HG03039 (cell line): Measurements from ENCODE around the gene DYNC1H1.

Experiments
- ATAC-seq: cut with Tn5 transposase; IDR thresholded peaks from one replicate; pipeline ENCODE4 v1.9.1; 2021; ENCODE audit warnings: mild to moderate bottlenecking, moderate library complexity; ENCODE audit not compliant: unreplicated experiment

The DYNC1H1 gene

GRCh38 chr14:102086972-102087761 is 122.8 kb downstream of the DYNC1H1 start, which contains the start of gene HSP90AA1:
Gene HSP90AA1, minus strand, starts transcription at chr14:102087044. Its CDS starts 666 bp downstream, at chr14:102086378.
- peak; percentile 71 for ATAC-seq

- ATAC-seq: no peak
Observed at GRCh38 chr14:102087762-102088011, 123.3 kb downstream of the DYNC1H1 start.

- ATAC-seq: no peak
Observed at GRCh38 chr14:102088012-102088792, 123.8 kb downstream of the DYNC1H1 start.

GRCh38 chr14:102089621-102090343 is 125.4 kb downstream of the DYNC1H1 start:
- ATAC-seq: no peak

GRCh38 chr14:102090713-102091112 is 126.3 kb downstream of the DYNC1H1 start:
- no peak for ATAC-seq

- no peak for ATAC-seq
Observed at GRCh38 chr14:102092806-102093205, 128.4 kb downstream of the DYNC1H1 start.

GRCh38 chr14:102094101-102094500 is 129.7 kb downstream of the DYNC1H1 start:
- ATAC-seq: no peak

- ATAC-seq: no peak
Observed at GRCh38 chr14:102095231-102095870, 131.0 kb downstream of the DYNC1H1 start.

- no peak for ATAC-seq
Observed at GRCh38 chr14:102095871-102096568, 131.6 kb downstream of the DYNC1H1 start.

- ATAC-seq: no peak
Observed at GRCh38 chr14:102096569-102097188, 132.3 kb downstream of the DYNC1H1 start.

GRCh38 chr14:102097441-102098135 is 133.2 kb downstream of the DYNC1H1 start:
- ATAC-seq: no peak

GRCh38 chr14:102103062-102103695 is 138.8 kb downstream of the DYNC1H1 start:
- ATAC-seq: no peak

GRCh38 chr14:102105369-102105768 is 141.0 kb downstream of the DYNC1H1 start:
- no peak for ATAC-seq
